Measurements from ENCODE around the gene PIGU.

Gene PIGU

DNA sequence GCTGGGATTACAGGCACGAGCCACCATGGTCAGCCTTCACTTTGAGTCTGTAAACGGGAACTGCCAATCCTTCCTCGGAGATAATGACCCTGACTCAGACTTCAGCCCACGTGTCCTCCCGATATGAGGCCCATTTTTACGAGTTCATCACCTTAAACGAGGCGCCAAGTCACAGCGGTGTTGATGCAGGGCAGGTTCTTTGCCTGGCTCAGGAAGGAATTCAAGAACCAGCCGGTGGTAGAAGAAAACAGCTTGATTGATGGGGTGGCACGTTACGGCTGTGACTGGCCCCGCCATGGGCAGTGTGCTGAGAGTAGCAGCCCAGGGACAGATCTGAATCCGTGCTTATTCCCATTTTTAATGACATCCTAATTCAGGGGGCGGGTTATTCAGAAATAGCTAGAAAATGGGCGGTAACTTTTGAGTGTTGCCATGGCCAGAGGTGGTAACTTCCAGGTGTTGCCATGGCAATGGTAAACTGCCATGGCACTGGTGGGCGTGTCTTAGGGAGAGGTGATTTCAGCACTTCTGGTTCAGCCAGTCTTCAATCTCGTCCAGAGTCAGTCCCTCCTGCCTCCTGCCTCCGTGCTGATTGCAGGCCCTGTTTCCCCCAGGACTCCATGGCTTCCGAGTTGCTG lies 127.5 kb downstream of the PIGU start:
- DNase-seq: no peak

DNA sequence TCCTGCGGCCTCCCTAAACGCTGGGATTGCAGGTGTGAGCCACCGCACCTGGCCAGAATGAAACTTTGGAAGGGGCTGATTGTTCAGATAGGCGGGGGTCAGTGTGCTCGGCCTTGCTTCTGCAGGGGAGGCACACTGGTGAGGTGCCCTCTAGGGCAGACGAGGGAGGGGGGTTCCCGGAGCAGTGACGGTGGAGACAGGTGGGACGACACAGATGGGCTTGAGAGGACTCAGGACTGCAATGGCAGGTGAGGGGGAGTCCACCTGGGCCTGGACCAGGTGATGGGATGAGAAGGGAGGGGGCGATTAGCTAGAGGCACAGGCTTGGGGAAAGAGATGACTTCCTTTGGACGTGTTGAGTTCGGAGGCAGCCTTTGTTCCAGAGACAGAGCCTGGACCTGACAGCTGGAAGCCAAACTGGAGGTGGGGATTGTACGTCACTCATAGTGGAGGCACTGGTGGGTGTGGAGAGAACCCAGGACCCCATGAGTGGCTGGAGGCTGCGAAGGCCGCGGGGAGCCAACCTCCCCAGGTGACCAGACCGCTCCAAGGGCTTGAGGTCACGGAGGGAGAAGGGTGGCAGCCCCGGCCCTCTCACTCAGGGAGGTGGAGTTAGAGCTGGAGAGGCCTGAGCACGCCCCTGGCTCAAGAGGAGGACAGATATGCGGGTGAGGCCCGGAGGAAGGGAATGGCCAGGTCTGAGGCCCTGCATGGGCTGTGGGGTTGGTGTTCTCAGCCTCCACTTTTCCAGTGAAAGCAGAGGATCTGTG lies 128.9 kb downstream of the PIGU start:
- no peak for DNase-seq

DNA sequence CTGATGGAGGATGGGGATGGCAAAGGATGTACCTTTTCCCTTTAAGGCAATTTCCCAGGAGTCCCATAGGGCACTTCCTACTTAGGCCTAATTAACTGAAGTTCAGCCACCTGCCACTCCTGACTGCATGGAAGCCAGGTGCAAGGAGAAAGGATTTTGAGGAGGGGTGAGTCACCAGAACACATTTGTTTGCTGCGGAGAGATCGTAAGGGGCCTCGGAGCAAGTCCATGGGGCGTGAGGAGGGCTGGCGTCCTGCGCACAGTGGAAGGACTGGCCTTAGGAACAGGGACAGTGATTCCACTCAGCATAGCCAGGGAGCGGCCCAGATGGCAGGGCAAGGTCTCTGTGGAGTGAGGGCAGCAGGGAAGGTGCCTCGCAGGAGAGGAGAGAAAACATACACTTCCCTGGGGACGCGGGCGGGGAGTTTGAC lies 130.1 kb downstream of the PIGU start:
- DNase-seq: no peak

DNA sequence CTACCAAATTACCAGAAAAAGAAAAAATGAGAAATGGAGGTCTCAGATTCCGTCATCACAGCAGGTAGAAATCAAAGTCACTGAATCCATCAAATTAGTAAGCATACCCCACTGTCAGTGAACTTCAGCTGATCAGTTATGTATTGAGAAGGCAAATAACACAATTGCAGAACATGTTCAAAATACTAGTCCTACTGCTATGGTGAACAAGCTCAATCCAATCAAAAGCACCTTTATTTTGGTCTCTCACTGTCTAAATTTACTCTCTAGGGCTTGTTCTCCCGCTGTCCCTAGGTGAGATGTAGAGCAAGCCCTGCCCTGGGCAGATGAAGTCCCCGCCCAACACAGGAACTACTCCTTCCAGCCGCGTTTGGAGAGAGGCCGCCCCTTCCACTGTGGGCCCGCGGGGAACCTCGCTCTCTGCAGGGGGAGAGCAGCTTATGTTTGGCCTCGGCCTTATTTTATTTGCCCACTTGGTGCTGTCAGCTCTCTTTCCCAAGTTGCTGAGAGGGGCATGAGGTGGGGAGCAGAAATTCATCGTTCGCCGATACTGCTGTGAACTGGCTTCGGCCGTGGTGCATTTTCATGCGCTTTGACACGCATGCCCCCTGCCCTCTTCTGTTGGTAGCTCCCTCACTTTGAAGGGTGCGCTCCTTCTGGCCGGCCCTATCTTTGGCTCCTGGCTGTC lies 132.6 kb downstream of the PIGU start:
- no peak for DNase-seq

DNA sequence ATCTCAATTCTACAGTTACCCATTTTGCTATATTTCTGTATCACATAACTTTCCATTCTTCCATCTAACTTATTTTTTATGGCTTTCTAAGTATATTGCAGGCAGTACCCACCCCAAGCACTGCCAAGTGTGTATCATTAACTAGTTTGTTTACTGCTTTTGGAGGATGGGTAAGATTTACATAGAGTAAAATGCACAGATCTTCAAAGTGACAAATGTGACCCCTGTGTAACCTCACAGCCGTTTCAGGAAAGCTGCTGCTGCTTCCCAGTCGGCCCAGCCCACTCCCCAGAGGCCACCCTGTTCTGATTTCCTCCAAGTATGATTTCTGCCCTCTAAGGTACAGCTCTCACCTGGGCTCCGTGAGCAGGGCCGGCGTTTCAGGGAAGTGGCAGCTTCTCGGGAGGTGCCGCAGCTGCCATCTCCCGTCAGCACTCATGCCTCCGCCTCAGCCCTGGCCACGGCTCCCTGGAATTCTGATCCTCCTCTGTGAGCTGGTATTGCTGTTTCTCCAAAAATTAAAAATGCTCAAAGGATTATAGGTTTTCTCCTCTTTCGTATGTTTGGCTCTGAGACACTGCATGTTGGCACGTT lies 133.3 kb downstream of the PIGU start:
- no peak for DNase-seq

DNA sequence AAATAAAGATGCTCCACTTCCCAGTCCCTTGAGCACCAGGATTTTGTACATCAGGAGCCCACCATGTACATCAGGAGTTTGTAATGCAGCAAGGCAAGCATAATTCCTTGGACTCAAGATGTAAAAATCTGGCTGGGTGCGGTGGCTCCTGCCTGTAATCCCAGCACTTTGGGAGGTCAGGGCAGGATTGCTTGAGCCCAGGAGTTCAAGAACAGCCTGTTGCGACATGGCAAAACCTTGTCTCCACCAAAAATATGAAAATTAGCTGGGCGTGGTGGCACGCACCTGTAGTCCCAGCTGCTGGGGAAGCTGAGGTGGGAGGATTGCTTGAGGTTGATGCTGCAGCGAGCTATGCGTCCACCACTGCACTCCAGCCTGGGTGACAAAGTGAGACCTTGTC lies 134.5 kb downstream of the PIGU start:
- DNase-seq: no peak

DNA sequence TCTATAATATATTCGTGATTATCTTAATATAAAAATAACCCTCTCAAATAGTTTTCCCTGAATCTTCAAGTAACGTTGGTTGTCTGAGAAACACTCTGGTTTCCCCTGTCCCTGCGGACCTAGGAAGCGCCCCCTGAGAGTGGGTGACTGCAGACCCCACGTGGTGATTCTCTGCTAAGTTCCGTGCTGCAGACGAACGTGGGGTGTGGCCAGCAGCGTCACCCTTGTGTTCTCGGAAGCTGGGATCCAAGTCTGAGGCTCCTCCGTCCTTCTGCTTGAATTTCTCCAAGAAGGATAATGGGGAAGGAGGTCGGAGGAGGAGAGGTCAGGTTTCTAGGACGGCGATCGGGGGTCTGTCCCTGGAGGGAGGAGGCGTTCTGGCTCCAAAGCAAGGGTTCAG lies 135.0 kb downstream of the PIGU start:
- no peak for DNase-seq

DNA sequence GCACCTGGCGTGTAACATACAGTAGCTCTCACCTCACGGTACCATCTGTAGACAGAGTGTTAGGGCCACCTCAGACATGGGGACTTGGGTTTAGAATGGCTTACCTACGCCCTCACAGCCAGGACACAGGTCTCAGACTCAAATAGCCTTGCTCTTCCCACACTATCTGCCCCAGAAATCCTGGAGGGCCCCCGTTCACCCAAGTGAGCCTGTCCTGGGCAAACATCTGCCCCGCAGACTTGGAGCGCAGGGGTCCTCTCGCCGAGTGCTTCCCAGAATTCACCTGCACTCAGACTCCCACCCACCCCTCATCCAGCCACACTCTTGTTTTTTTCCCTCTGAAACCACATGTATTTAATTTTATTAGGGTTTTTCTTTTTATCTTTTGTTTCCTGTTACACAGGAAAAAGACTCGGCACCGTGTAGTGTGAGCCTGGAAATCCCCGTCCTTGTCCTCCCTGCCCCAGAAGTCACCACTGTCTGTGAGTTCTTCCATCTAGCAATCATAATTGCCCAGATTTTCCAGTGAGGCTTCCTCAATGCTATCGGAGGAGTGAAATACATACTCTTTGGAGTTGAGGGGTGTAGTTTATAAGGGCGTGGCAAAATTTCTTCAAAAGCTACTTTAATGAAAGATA lies 135.5 kb downstream of the PIGU start:
- DNase-seq: no peak

DNA sequence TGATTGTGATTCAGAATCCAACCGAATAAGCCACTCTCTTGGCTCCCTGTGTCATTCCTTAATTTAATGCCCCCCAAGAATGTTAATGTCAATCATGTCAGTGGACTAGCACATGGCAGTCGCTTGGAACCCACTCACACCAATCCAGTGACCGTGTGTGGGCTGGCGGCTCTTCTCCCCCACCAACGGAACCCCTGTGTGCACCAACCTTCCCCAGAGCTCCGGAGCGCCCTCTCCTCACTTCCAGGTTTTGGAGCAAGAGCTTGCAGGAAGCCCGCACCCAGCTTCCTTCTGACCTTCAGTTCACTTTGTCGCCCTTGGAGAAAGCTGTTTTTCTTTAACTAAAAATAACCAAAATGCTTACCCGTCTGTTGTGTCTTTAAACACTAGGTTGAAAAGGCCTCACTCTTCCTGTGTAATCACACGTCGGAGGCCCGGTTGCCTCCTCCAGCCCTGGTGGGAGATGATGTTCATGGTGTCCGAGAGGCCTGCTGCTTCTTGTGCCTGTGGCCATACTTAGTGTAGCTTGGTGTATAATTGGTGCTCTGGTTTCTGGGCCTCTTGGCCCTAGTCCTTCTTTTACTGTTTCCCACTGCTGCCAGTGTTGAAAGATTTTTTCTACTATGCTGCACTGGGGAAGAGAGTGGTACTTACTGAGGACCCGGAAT lies 136.2 kb downstream of the PIGU start:
- no peak for DNase-seq

DNA sequence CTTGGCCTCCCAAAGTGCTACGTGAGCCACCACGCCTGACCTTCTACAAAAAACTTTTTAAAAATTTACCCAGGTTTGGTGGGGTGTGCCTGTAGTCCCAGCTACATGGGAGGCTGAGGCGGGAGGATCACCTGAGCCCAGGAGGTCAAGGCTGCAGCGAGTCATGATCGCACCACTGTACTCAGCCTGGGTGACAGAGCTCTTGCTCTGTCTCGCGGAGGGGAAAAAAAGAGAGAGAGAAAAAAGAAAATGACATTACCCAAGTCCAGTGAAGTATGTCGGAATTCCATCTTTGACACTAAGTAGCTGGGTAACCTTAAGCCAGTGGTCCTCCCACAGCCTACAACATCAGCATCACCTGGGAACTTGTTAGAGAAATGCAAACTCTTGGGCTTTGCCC lies 137.1 kb downstream of the PIGU start:
- DNase-seq: no peak

DNA sequence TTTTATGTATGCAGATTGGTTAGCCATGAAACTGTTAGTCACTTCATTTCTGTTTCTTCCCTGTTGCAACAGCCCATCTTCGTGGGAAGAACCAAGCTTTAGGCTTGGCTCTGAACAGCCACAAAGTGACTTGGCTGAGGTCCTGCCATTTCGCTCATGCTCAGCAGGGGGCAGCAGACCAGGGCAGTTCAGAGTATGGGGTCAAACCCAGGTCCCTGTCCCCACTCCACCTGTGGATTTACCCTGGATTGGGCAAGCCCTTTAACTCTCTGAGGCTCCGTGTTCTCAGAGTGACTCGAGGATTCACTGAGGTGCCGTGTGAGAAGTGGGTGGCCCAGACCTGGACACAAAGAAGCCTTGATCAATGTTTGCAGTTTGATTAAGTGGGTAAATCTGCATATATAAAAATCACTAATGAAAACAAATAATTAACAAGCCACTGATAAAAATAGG lies 138.2 kb downstream of the PIGU start:
- DNase-seq: peak; percentile 50 to 51

DNA sequence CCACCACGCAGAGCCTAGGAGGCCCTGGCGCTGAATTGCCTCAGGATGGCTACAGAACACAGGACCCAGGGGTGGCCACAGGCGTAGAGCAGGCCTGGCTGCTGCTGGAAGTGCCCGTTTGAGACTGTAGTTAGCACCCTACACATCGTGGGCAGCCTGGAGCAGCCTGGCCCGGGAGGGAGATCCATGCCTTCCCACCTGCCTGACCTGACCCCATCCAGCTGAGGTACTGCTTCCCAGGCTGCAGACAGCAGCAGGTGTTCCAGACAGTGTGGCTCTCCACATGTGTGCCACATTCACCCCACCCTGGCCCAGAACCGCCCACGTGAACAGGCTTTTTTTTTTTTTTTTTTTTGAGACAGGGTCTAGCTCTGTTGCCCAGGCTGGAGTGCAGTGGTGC lies 139.2 kb downstream of the PIGU start:
- no peak for DNase-seq

DNA sequence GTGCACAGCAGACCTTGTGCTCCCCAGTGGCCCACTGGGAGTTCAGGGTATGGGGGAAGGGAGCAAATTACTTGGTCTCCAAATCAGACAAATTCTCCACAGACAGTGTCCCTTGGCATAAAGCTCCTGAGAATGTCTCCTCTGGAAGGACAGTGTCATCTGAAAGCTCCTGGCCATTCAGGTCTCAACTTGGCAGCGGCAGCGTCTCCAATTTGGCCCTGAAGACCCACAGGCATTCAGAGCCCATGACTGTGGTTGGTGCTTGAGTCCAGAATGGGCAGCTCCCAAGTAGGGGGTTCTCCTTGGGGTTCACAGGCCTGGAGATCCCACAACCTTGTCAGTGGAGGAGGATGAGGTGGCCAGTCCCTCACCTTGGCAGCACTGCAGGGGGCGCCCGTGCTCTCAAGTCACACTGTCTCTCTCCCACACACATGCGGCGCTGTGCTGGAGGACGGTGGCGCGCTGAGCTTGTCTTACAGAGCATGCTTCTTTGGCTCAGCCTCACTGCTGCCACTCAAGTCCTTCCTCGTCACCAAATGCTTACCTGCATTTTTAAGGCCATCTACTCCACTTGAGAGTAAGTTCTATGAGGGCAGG lies 140.0 kb downstream of the PIGU start:
- DNase-seq: no peak

DNA sequence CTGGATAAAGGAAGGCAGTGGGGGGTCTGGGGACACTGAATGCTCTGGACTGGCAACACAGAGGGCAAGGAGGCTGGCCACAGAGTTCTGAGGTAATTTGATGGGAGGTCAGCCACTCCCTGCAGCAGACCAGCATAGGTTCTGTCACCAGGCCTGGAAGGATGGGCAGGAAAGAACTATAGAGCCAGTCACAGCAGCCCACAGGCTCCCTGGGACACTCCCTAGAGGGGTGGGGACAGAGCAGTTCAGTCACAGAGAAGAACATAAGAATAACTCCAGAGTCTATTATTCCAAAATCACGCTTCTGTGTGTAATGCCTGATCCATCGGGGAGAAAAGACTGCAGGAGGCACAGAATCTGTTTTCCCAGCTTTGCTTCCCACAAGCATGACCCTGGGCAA lies 141.0 kb downstream of the PIGU start:
- DNase-seq: no peak

DNA sequence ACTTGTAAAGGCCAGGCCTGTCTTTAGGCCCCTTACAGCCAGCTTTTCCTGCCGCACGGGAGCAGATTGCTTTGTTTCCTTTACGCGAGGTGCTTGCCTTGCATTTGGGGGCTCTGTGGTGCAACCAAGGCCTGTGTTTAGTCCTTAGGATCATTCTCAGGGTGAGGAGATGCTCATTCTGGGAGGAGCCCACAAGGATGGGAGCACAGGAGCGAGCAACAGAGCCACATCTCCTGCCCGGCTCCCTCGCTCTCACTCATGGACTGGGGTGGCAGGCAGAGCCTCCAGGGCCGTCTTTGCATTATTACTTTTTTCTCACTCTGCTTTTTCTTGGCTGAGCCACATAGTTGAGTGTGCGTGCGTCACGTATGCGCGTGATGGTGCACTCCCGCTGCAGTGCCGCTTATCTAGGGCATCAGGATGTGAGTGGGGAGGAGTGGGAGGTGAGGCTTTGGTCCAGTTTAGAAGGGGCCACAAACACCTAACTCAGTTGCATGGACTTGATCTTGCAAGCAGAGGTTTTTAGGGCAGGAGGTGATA lies 141.5 kb downstream of the PIGU start:
- DNase-seq: no peak

DNA sequence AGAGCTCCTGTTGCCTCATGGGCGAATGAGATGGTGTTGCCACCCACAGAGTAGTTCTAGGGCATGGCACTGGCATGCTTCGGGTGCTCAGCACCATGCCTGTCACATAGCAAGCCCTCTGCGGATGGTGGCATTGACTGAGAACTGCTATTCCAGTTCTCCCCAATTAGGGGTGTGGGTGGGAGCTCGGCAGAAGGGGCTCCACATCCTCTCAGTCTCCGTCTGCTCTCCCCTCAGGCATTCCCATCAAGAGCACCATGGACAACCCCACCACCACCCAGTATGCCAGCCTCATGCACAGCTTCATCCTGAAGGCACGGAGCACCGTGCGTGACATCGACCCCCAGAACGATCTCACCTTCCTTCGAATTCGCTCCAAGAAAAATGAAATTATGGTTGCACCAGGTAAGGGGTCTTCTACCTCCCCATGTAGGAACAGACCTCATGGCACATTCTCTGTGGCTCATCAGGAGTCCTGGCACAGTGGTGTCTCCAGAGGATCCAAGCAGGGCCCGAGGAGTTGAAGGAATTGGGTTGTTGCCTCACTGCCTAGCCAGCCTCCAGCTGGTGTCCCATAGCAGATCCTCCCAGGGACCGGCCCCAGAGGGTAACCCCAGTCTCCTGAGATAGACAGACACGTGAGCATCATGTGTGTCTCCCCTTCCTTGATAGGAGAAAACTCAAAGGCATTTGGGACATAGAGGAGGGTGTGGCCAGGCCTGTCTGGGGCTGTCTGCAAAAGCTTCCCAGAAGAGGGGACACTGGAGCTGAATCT lies 142.3 kb downstream of the PIGU start:
- no peak for DNase-seq

DNA sequence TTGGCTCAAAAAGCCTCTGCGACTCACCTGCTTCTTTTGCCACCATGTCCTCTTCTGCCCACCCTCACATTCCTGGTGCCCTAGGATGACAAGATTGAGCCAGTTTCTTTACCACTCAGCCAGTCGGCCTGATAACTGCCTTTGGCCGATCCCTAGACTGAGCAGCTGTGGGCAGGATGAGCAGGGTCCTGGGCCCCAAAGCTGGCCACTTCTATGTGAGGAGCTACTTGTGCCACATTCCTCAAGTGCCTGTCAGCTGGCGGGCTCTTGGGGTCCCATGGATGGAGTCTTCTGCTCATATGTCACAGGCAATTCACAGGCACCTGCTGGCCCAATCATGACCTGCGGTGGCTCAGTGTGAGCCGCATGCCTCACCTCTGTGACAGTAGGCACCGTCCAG lies 144.1 kb downstream of the PIGU start:
- no peak for DNase-seq

DNA sequence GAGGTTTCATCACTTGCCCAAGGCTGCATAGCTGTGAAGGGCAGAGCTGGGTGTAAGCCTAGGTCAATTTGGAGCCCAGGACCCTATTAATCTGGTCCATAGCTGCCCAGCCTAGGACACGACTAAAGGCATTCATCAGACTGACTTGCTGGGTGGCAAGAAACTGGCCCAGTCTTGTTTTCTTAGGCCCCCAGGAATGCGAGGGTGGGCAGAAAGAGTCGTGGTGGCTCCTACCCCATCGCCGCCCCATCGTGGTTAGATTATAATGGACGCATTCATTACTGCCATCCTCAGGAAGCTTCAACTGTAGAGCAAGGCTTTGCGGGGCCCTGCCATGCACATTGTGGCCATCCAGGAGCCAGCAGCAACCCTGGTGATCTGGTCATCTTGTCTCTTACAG lies 144.6 kb downstream of the PIGU start:
- no peak for DNase-seq

DNA sequence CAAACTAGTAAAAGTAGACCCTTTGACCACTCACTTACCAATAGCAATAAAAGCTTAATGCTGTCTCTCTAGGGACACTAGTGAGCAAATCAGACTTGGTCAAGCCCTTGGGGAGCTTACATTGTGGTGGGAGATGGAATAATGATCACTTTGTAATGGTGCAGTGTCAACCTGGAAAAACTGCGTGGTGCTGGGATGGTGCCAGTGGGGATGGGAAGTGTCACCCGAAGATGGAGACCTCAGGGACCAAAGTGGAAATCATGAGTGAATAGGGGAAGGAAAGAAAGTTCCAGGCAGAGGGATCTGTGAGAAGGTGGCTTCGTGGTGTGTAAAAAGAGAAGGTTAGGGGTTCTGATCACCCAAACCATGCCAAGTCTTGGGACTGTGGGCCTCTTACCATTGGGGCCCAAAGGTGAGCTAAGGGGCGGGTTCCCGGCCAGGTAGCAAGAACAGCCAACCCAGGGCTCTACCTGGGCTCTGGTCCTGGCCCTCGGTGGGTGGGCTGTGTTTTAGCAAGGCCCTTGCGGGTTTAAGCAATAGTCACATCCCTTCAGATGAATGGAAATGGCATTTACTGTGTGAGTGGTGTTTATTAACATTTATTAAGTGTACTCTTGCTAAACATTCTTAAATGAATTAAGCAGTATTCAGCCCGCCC lies 145.2 kb downstream of the PIGU start:
- no peak for DNase-seq

DNA sequence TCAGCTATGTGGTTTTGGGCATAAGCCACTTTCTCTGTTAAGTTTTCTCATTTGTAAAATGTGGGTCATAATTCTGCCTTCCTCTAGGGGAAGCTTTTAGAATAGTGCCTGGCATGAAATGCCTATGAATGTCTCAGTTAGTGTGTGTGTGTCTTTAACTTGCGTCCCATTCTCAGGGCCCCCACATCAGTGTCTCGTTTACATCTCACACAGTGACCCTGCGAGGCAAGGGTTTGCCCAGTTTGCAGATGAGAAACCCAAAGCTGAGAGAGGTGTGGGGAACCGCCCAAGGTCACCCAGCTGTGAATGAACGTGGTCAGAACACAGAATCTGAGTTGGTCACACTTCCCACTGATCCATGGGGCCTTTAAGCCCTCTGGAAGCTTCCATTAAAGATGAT lies 146.6 kb downstream of the PIGU start:
- no peak for DNase-seq

DNA sequence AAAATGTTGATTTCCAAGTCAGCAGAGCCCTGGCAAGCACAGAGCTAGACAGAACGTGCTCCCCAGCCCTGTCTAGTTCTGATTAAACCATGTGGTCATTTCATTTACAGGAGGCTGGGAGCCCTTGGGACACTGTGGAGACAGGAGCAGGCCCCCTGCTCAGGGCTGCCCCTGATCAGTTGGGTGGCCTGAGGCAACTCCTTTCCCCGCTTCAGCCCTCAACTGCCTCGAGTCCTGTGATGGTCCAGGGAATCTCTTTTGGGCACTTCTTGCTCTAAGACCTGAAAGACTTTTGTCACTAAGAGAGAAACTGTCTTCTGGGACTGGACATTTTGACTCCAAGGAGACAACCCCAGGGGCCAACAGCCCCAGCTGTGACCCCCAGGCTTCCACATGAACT lies 147.2 kb downstream of the PIGU start:
- no peak for DNase-seq

All from AML-193 (cell line).